Neural cell (in vitro differentiated cells): Measurements from ENCODE around the gene EXD2.

Source experiments
- CTCF ChIP-seq: fragments of 450-650 bp; IDR thresholded peaks from 2 replicates; pipeline ENCODE4 v1.5.1; 2014; ENCODE audit warnings: antibody characterized with exemption, mild to moderate bottlenecking, moderate library complexity; ENCODE audit not compliant: poor library complexity, severe bottlenecking
- EP300 ChIP-seq: fragments of 450-650 bp; conservative IDR thresholded peaks from 2 replicates; pipeline ENCODE4 v1.6.1; 2014; ENCODE audit warnings: antibody characterized with exemption, mild to moderate bottlenecking, moderate library complexity; ENCODE audit not compliant: poor library complexity, severe bottlenecking
- EZH2 ChIP-seq: fragments of 200-600, 300-800 bp; shearing (Covaris generic), sonication (generic); IDR thresholded peaks from 2 replicates; pipeline ENCODE4 v1.6.1; 2014; ENCODE audit warnings: antibody characterized with exemption, low read length, borderline replicate concordance, mild to moderate bottlenecking; ENCODE audit not compliant: insufficient read depth, poor library complexity, severe bottlenecking

GRCh38 chr14:69259527-69260189 is 68.4 kb downstream of the EXD2 start, which contains the start of gene GALNT16:
- peak; percentile 61 for TF ChIP-seq CTCF
- TF ChIP-seq EZH2: no peak
- no peak for TF ChIP-seq EP300
